RWPE1 (cell line): ENCODE data around the gene CCDC7.
"Not testable (repeated sequence)": the region's sequence is repeated elsewhere in the genome, so short reads cannot be mapped to it uniquely, and the experiment has no call there.

Source experiments
- CTCF ChIA-PET: fragments of 350-600 bp; sonication (Branson Sonifier 250); formaldehyde crosslinking; extraction: SDS; loops from one replicate; lab custom pipeline; 2021; lab: Yijun Ruan, JAX
- POLR2A ChIA-PET: fragments of 400-600 bp; formaldehyde crosslinking; extraction: SDS; loops from one replicate; lab custom pipeline; 2020; ENCODE audit warnings: antibody characterized with exemption; ENCODE audit not compliant: low non-redundant PET; lab: Yijun Ruan, JAX
- DNase-seq: peaks from one replicate; pipeline ENCODE4 v3.0.0; 2012; ENCODE audit warnings: low spot score
- H3K27ac ChIP-seq: fragments of 450-650 bp; 2 replicates; pipeline ENCODE4 v1.5.1; 2017
- TF ChIP-seq, protein P1 (sequence below): fragments of 450-650 bp; conservative IDR thresholded peaks from 2 replicates; pipeline ENCODE4 v1.5.1; 2017; ENCODE audit warnings: low read depth, mild to moderate bottlenecking

Gene CCDC7

GRCh38 chr10:32600317-32600716, 154.4 kb downstream of the CCDC7 start:
- DNase-seq = no peak
- no peak overlapping the region for H3K27ac ChIP-seq
- TF ChIP-seq, protein P1, sequence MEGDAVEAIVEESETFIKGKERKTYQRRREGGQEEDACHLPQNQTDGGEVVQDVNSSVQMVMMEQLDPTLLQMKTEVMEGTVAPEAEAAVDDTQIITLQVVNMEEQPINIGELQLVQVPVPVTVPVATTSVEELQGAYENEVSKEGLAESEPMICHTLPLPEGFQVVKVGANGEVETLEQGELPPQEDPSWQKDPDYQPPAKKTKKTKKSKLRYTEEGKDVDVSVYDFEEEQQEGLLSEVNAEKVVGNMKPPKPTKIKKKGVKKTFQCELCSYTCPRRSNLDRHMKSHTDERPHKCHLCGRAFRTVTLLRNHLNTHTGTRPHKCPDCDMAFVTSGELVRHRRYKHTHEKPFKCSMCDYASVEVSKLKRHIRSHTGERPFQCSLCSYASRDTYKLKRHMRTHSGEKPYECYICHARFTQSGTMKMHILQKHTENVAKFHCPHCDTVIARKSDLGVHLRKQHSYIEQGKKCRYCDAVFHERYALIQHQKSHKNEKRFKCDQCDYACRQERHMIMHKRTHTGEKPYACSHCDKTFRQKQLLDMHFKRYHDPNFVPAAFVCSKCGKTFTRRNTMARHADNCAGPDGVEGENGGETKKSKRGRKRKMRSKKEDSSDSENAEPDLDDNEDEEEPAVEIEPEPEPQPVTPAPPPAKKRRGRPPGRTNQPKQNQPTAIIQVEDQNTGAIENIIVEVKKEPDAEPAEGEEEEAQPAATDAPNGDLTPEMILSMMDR = no peak
- ChIA-PET CTCF (no interaction called here), POLR2A (no interaction called here)

GRCh38 chr10:32601562-32601961, 155.6 kb downstream of the CCDC7 start:
- H3K27ac ChIP-seq, DNase-seq, POLR2A ChIA-PET: not testable (repeated sequence)
- CTCF ChIA-PET = interaction anchor here (0.6 kb wide), 1 partner anchor 31 kb away, joined by 3 read pairs; no protein-coding TSS in a partner anchor

DNA sequence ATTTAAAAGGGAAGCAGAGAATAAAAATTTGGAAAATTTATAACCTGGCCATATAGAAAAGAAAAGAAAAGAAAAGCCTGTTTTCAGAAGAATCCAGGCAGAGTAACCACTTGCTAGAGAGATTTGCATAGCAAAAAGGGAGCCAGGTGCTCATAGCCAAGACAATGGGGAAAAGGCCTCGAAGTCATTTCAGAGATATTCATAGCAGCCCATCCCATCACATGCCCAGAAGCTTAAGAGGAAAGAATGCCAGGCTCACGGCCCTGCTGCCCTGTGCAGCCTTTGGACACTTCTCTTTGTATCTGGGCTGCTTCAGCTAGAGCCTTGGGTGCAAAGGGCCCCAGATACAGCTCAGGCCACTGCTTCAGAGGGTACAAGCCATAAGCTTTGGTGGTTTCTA, 159.8 kb downstream of the CCDC7 start:
- no peak overlapping the region for H3K27ac ChIP-seq
- DNase-seq = no peak
- ChIA-PET CTCF (interaction anchor here (0.6 kb wide), 1 partner anchor 1630 kb away, joined by 4 read pairs; no protein-coding TSS in a partner anchor), POLR2A (interaction anchor here (0.8 kb wide), 1 partner anchor 254 kb away, joined by 3 read pairs; no protein-coding TSS in a partner anchor)
- TF ChIP-seq, protein P1 = no peak

GRCh38 chr10:32610543-32610942, 164.6 kb downstream of the CCDC7 start:
- DNase-seq, CTCF ChIA-PET, POLR2A ChIA-PET, H3K27ac ChIP-seq: not testable (repeated sequence)

DNA sequence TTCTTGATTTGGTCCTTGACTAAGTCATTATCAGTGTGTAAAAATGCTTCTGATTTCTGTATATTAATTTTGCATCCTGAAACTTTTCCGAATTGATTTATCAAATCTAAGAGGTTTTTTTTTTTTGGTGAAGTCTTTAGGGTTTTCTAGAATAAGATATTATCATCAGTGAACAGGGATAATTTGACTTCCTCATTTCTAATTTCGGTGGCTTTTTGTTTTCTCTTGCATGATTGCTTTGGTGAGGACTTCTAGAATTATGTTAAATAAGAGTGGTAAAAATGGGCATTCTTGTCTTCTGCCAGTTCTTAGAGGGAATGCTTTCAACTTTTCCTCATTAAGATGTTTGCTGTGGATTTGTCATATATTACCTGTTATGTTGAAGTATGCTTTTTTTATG, 170.5 kb downstream of the CCDC7 start:
- ChIA-PET POLR2A (no interaction called here), CTCF (no interaction called here)
- TF ChIP-seq, protein P1 = no peak

DNA sequence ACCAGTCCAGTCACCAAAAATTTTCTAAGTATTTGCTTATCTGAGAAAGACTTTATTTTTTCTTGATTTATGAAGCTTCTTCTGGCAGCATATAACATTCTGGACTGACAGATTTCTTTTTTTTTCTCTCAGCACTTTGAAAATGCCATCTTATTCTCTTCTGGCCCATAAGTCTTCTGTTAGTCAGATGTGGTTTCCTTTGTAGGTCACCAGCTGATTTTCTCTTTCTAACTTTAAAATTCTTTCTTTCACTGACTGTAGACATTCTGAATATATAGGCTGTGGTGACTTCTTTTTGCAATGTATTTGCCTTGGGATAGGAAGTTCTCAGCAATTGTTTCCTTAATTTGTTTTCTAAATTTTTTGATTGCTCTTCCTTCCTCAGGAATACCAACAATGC, 172.5 kb downstream of the CCDC7 start:
- no peak for DNase-seq
- no peak overlapping the region for H3K27ac ChIP-seq
- TF ChIP-seq, protein P1 = no peak
- ChIA-PET CTCF (no interaction called here), POLR2A (no interaction called here)

More for the DNA sequence above, 170.5 kb downstream of the CCDC7 start:
- no peak overlapping the region for H3K27ac ChIP-seq
- no peak for DNase-seq

GRCh38 chr10:32621969-32622368, 176.0 kb downstream of the CCDC7 start:
- CTCF ChIA-PET = interaction anchor here (0.8 kb wide), 1 partner anchor 19 kb away, joined by 3 read pairs; no protein-coding TSS in a partner anchor
- POLR2A ChIA-PET = no interaction called here
- H3K27ac ChIP-seq = no peak overlapping the region
- DNase-seq = no peak
- TF ChIP-seq, protein P1 = no peak

- TF ChIP-seq, protein P1 = no peak
- ChIA-PET POLR2A (no interaction called here), CTCF (no interaction called here)
- no peak overlapping the region for H3K27ac ChIP-seq
- DNase-seq = no peak
These were observed 176.5 kb downstream of the CCDC7 start for GRCh38 chr10:32622409-32622808.
